GM21515 (cell line): ENCODE measurements around the gene PDCD1LG2.

Experiments used
- ATAC-seq: cut with Tn5 transposase; IDR thresholded peaks from one replicate; pipeline ENCODE4 v1.9.1; 2021; ENCODE audit not compliant: unreplicated experiment

The PDCD1LG2 gene

DNA sequence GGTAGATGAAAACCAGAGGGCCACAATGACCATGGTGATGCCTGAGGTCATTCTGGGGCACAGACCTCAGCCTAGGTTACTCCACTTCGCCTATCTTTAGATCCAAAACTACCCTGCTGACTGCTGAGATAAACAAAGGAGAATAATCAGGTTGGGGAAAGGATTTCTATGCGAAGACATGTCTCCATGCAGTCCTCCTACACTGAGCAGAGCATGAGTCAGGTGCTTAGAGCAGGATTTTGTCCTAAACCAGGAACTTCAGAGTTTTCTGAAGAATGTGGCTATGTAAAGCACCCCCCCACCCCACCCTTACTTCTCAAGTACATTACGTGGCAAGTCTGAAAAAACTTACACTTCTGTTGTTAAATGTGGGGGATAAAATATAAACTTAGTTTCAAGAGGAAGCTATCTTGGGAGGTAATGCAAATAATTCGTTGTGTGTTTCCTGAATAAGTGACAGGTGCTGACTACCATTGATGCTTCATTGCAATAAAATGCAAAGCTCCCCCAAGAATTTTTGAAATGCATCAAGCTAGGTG lies 19.4 kb downstream of the PDCD1LG2 start:
- ATAC-seq, result peak; percentile 79

DNA sequence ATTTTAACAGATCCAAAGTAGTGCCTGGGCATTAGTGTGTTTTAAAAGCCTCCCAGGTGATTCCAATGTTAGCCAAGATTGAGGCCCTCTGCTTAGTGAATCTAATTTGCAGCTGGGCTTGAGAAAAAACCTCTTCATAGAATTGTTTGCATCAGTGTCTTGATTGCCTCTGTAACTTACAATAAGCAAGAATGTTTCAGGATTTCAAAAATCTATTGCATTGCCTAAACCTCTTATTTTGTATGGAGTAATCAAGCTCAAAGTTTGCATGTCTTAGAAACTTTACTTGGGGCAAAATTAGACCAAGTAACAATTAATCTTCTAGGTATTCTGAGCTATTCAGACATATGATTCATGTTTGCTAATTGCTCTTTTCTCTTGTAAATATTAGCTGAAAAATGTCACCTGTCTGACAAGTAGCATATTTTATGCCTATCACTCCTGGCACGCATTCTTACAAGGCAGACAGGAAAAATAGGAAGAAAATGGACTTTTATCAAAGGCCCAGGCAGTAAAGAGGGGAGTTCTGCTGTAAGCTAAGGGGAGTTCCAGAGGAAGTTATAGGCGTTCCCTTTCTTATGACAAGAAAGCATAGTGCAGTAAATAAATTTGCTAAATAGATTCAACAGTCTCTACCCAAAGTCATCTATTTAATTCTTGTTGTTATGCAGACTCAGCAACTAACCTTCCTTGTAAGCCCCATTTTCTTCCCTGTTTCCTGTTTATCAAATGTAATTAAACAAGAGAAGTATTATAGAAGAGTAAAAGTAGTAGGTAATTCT lies 21.0 kb downstream of the PDCD1LG2 start:
- no peak for ATAC-seq

DNA sequence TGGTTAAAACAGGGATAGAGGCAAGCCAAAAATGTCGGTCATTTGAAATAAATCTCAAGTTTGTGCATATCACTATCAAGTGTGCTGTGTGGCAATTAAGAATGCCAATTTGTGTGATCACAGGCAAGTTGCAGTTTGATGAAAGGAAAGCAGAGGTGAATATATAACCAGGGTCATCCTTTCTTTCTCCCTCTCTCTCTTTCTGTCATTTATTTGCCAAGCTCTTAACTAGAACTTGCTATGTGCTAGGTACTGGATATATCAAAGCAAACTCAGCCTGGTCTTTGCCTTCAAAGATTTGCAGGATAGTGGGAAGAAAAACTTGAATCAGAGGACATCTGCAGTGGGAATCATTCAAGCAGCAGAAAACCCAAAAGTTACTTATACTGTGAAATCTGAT lies 22.0 kb downstream of the PDCD1LG2 start:
- ATAC-seq, result no peak

DNA sequence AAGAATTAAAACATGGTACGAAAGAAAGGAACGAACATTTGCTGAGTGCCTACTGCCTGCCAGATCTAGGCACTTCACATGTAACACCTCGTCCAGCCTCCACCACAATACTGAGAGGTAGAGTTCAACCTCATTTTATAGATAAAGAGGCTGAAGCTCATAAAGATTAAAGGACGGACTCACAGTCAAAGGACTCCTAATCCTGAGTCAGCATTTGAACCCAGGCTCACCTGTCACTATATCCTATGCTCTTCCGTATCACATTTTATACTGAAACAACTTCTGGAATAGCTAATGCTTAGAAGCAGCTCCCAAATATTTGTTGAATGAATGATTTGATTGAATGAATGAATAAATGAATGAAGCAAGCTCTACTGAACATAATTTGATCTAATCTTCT lies 22.5 kb downstream of the PDCD1LG2 start:
- no peak for ATAC-seq

DNA sequence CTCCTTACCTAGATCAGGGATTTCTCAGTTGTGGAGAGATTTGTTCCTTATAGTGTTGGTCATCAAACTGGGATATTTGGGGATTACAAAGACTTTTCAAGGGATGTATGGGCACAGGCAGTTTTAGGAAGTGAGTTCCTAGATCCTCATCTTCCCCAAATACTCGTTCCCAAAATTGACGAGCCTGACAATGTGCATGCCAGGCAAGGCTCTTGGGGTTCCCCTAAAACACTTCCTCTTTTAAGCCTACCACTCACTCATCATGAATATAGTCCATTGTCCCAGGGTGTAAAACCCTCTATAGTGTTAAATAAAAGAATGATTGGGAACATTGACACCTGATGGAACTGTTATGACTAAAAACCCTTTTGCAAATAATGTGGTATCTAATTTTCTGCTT lies 26.4 kb downstream of the PDCD1LG2 start:
- no peak for ATAC-seq

DNA sequence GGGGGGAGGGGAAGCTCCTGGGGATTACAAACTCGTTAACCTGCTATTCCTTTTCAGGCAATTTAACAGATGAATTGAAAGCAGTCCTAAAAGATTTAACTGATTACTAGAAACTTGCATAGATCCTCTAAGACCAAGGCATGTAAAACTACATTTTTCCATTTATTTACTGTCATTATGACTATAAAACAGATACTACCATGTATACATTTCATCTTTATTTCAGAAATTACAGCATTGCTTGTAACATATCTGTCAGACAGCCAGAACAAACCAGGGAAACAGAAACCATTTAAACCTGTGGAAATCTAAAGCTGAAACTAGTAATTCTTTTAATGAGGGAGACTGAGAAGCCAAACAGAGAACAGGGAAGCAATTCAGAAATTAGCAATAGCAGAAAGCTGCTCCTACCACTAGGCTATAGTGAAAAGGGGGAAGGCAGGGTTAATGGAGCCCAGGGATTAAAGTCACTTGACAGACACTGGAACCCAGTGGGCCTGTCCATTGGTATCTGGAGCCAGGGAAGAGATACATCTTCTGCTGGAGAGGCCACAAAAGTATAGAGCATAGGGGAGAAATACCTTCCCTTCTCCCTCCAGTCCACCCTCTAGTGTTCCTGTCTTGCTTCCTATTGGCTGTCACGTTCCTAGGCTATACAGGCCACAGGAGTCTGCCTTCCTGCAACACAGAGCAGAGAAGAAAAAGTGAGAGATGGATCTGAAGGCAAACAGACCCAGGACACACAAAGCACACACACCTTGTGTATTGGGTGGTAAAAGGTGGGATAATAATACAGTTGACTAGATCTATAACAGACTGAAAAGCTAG lies 33.8 kb downstream of the PDCD1LG2 start:
- no peak for ATAC-seq

DNA sequence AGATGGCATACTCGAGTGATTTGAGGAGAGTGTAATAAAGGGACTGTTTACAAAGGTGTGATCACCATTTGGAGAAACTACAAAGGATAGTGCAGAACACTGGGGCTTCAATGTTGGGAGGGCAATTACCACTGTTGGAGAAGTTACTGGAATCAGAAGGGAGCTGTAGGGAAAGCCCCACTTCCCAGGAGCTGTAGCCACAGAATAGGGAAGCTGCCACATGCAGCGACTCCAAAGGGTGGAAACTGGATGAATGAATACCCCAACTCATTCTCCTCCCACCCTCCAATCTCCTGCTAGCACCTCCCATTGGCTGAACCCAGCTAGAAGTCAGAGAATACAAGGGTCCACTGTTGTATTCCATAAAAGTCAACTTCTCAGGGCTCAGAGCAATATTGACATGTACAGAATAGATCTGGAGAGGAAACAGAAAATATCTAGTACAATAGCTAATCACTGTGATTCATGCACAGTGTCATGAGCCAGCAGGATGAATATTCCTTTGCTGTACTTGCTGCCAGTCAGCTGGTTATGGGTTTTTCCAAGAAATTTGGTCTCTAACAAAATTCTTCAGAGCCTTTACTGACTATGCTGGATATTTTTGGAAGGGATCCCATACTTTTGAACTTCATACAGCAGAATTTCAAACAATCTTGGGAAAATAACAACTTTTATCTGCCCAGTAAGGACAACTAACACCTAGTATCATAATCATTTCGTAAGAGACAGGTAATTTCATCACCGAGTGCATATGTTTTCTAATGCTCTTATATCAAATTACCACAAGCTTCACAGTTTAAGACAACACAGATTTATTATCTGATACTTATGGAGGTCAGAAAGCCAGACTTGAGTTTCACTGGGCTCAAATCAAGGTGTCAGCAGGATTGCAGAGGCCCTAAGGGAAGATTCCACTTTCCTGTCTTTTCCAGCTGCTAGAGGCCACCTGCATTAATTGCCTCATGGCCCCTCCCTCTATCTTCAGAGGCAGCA lies 39.6 kb downstream of the PDCD1LG2 start:
- ATAC-seq, result no peak

DNA sequence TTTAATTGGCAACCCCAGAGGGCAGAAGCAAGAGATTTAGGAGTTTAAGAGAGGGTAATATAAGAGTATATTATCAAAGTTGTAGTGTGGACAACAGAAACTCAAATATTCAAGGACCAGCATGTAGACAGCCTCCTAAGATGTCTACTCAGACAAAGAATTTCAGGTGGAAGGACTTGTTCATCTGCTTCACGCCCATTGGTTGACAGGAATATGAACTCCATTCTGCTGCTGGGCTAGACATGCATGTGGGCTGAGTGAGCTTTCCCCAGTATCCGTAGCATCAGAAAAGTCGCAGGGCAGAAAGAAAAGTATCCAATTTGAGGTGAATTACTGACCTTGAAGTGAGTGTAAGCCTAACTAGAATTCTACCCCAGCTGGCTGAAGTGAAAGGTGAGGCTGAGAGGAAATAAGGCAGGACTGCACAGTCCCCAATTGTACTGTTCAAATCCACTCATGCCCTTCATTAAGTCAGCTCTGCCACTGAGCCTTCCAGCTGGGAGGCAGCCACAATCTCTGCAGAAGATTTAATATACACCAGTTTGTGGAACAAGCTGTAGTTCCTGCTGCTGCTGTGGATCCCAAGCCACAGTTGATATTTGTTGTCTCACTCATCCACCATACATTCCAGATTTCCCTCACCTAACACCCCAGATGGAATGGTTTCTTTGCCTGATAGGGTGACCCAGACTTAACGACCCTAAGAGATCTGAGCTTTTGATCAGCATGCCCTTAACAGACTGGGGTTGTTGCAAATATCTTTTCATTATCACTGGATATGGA lies 41.2 kb downstream of the PDCD1LG2 start:
- no peak for ATAC-seq

DNA sequence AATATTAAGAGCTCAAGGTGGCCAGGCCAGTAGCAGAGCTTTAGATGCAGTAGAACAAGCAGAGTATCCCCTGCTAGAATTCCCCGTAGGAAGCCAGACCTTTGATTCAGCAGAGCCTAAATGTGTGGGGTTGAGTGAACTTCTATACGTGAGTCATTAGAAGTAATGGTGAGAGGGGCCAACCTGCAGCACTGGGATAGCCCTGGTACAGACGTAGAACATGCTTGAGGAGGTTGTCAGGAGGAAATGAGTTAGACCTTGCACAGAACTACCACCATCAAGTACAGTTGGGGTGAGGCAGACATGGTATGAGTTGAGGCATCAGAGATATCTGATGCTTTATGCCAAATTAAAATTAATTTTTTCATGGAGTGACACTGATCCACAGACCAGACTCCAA lies 42.0 kb downstream of the PDCD1LG2 start:
- no peak for ATAC-seq

DNA sequence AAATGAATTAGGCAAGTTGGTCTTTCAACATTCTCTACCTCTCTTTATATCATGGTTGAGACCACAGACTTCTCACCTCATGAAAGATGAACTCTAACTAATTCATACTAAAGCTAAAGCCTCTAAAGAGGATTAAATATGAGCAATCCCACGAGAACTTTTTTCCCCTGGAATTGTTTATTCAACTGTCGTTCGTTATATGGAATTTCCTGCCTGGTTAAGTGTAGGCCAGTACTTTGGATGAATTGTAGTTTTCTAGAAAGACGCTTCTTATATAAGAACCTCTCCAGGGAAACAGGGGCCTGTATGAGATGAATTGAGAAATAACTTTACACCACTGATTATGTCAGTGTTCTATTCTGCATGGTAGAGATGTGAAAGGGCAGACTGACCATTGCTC lies 42.9 kb downstream of the PDCD1LG2 start:
- ATAC-seq, result no peak

DNA sequence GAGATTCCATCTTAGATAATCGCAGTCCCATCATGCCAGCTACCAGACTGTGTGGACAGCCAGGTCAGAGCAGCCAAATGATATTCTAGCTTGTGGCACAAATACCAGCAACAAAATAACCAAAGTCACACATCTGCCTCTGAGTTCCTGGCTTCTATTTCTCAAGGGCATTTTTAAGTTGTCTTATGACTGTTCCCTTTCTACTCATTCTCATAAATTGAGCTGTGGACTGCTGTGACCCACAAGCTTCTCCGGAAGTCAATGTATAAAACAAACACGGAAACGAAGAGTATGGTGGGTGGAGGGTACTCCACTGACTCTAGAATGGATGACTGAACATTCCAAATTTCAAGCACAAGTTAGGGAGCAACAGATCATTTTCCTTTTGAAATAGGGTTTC lies 43.9 kb downstream of the PDCD1LG2 start:
- peak; percentile 50 for ATAC-seq

DNA sequence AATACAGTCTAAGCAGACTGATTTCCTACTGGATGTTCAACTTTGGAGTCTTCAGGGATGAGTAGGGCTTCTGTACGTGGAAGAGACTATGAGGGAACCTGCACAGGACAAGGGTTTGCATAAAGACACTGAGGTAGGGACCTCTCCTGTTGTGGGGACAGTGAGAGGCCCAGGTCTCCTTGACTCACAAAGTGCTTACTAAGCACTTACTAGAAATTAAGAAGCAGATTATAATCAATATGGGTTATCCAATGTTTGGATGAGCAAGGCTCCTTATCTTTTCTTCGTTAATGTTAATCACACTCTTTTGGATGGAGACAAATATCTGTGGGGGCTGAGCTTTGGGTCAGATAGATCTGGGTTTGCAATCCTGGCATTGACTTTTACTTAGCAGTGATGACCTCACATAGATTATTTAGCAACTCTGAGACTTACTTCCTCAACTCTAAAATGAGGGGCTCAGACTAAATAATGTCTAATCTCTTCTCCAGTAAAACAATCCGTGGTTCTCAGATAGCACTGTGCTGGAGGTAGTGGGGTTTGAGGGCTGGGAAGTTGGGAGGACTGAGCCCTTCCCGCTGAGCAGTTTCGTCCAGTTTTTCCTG lies 45.9 kb downstream of the PDCD1LG2 start:
- no peak for ATAC-seq

DNA sequence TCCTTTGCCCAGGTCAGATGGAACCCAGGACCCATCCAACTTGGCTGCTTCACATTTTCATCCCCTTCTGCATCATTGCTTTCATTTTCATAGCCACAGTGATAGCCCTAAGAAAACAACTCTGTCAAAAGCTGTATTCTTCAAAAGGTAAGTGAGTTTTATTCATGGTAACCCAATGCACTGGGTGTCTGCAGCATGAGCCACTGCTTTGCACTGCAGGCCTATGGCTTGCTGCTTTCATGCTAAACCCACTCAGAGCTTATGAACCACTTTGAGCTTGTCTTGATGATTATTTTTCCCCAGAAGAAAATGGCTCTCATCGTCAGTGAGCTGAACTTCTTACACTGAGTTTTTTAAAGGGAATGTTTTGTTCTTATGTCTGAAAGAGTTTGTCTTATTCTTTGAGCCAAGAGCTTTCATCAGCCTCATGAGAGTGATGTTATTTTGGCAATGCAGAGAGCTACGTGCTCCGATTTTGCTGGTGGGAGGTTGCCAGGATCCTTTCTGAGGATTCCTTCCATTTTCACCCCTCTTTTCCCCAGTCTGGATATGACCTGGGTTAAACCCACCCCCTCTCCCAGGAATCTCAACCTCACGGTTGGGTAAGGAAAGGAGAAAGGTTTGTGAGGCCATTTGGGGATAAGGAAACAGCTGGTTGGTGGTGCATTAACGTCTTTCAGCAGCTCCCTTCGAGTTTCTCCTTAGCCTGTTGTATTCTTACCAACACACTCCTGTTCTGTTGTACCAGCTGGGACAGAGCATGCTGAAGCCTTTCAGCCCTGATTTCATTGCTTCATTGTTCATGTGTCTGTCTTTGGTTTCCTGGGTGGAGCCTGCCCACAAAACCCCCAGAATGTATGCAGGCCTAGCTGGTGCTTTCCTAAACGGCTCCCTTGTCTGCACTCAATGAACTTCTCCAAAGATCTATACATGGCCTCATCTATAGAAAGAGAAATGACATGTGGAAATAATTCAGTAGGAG lies 47.6 kb downstream of the PDCD1LG2 start:
- ATAC-seq, result peak; percentile 62

DNA sequence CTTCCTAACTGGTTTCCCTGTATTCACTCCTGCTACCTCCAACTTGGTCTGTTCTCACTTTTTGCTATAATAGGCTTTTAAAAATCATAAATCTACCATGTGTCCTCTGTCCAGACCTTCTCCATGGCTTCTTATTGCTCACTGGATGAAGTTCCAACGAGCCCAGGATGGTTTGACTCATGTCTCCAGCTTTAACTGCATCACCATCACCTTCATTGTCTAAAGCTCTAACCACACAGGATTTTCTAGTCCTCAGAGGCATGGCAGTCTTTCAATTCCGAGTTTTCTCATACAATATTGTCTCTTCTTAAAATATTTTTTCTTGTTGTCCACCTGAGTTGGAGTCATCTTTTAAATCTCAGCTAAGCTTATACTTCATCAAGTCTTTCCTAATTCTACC lies 49.3 kb downstream of the PDCD1LG2 start:
- ATAC-seq, result no peak

DNA sequence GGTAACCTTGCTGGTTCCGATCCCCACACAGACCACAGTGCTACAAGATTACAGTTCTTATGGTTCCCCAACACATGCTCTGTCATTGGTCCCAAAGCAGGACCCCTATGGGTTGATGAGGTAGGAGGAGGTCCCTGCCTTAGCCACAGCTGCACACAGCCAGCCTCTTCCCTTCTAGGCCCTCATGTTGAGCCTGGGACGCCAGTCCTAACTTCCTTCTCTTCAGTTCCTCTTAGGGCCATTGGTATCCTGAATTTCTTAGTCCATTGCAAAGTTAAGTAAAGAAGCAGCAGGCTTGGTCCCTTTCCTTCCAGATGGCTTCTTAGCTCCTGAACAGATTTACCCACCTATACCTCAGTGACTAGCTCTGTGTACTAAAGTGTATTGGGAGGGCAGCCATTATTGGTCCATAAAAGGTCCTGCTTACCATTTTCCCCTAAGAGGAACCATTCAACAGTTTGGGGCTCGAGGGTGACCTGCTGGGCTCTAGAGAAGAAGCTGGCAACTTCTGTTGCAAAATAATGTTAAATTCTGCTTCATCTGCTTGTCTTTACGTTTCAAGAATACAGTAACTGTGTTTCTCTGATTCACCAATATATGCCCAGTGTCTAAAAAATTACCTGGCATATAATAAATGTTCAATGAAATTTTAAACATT lies 50.2 kb downstream of the PDCD1LG2 start:
- no peak for ATAC-seq

DNA sequence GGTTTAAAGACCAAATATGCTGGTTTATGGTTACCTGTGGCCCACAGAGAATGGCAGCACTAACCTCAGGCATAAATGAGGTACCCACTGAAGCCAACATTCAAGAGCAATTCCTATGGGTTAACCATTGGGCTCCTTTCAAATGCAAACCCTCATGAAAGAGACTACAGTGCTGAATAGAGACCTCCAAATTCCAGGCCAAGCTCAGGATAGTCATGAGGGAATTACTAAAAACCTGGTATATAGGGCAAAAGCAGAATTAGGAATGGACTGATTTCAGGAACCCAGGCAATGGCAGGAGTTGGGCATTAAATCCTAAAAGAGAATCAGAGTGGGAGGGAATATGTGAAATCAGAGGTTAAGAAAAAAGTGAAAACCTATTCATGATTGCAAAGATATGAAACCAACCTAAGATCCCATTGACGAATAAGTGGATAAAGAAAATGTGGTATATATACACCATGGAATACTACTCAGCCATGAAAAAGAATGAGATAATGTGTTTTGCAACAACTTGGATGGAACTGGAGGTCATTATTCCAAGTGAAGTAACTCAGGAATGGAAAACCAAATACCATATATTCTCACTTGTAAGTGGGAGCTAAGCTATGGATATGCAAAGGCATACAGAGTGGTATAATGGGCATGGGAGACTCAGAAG lies 51.6 kb downstream of the PDCD1LG2 start:
- no peak for ATAC-seq

DNA sequence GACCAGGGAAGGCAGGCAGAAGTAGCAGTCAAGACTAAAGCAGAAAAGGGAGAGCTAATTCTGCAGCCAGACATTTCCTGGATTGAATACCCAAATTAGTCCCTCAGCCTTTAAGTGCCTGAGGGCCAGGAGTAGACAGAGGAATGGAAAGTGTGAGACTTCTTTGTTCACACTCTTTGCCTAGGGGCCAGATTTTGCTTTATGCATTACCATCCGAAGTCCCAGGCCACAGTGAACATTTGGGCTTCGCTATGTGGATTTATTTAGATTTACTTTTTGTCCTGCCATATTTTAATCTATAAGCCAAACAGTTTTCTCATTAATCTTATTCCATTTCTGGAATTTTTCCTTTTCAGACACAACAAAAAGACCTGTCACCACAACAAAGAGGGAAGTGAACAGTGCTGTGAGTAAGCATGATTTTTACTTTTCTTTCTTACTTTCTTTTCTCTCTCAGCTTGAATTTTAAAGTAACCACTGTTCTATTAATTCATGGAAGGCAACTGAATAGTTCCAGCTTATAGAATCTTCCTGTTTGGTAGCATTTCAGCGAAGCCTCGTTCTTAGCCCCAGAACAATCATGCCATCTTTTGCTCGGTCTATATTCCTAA lies 52.6 kb downstream of the PDCD1LG2 start:
- no peak for ATAC-seq
